Measurements from ENCODE around the gene ADGRF4.

ADGRF4 gene, protein sequence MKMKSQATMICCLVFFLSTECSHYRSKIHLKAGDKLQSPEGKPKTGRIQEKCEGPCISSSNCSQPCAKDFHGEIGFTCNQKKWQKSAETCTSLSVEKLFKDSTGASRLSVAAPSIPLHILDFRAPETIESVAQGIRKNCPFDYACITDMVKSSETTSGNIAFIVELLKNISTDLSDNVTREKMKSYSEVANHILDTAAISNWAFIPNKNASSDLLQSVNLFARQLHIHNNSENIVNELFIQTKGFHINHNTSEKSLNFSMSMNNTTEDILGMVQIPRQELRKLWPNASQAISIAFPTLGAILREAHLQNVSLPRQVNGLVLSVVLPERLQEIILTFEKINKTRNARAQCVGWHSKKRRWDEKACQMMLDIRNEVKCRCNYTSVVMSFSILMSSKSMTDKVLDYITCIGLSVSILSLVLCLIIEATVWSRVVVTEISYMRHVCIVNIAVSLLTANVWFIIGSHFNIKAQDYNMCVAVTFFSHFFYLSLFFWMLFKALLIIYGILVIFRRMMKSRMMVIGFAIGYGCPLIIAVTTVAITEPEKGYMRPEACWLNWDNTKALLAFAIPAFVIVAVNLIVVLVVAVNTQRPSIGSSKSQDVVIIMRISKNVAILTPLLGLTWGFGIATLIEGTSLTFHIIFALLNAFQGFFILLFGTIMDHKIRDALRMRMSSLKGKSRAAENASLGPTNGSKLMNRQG

GRCh38 chr6:47698342-47698787 lies at the start of gene ADGRF4:
ADGRF4 (plus strand) TSS chr6:47698580; CDS start chr6:47707246, 8,666 bp downstream.
- no peak for DNase-seq (ENCODE audit: low spot score)

DNA sequence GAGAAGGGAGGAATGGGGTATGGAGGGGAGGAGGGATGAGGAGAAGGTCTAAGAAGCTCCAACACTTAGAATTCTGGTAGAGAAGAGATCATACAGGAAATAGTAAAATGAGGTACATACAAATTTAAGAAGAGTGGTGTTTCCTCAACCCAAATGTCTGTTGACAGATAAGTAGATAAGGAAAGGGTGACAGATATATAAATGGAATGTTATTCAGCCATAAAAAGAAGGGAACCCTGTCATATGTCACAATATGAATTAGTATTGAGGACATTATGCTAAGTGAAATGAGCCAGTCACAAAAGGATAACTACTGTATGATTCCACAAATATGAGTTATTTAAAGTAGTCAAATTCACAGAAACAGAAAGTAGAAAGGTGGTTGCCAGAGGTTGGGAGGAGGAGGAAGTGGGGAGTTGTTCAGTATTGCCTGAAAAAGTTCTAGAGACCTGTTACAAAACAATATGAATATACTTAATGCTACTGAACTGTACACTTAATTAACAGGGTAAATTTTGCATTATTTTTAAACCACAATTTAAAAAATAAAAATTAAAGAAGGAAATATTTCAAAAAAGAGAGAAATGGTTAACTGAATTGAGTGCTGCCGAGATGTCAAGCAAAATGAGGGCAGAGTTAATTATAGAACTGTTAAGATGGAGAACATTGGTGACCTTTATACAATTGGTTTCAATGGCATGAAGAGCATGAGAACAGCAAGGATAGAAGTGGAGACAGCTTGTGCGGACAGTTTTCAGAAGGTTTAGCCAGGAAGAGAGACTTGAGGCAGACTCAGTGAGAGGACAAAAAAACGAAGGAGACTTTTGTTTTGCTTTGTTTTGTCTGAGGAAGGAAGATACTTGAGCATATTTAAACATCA lies 47.6 kb upstream of the ADGRF4 start:
- no peak for DNase-seq (ENCODE audit: low spot score)

GRCh38 chr6:47651505-47651944 lies 46.9 kb upstream of the ADGRF4 start:
- no peak for DNase-seq (ENCODE audit: low spot score)

GRCh38 chr6:47653706-47654105 lies 44.7 kb upstream of the ADGRF4 start:
- DNase-seq (ENCODE audit: low spot score), result no peak

GRCh38 chr6:47654255-47654654 lies 44.1 kb upstream of the ADGRF4 start:
- no peak for DNase-seq (ENCODE audit: low spot score)

GRCh38 chr6:47655719-47656595 lies 42.4 kb upstream of the ADGRF4 start:
- DNase-seq (ENCODE audit: low spot score), result no peak

DNA sequence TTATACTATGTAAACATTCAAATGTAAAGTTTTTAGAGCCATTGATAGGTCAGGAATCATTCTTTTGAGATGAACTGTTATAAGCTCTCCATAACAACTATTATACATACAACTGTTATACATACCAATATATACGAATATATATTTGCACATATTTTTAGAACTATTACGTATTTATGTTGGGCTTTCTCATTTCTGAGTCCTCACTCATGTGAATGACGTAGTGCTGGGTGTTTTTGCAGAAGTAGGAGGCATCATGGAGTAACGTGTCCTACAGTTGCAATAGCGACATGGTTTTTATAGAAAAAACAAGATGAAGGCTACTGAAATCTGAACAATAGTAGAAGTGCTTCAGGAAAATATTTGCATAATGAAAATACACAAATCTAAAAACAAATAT lies 36.4 kb upstream of the ADGRF4 start:
- DNase-seq (ENCODE audit: low spot score), result no peak

DNA sequence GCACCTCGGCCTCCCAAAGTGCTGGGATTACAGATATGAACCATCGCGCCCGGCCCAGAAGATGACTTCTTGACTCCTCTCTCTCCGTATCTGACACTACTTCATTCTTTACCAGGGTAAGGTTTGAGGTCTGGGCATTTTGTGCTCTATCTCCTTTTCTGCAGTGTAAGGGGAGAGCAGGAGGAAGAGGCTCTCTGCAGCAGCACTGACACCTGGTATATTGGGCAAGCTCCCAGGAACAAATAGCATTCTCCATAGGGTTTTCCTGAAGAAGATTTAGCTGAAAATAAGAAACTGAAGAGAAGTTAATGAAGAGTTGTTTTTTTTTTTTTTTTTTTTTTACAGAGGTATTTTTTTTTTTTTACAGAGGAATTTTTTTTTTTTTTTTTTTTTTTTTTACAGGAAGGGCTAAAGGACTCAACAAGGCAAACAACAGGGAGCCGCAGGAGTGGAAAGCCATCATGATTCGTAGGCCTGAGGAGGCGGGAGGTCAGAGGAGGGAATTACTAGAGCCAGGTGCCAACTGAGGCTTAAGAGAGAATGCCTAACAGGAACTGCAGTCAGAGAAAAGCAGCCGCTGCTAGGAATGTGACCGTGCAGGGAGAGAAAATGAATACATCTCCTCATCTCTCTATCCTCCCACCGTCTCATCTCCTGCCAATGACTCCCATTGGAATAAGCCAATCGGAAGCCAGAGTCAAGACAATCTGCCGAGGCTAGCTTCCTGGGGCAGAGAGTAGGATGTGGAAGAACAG lies 34.7 kb upstream of the ADGRF4 start:
- DNase-seq (ENCODE audit: low spot score), result no peak

DNA sequence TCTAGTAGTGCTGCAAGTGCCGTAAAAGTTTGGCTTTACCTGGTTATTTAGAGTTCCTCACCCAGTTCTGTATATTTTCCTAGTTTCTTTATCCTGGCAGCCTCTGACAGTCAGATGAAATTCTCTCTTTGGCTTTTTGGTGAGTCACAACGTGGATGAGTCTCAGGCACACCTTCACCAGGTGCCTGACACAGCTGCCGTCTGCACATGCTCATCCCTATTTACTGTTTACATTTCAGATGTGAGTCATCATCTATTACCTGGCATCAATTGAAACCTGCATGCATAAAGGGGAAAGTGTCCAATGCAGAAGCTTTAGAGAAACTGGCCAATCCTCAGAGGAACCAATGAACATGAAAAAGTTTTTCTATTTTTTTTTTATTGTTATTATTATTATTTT lies 33.3 kb upstream of the ADGRF4 start:
- no peak for DNase-seq (ENCODE audit: low spot score)

GRCh38 chr6:47669684-47670513 lies 28.5 kb upstream of the ADGRF4 start:
- DNase-seq (ENCODE audit: low spot score), result no peak

DNA sequence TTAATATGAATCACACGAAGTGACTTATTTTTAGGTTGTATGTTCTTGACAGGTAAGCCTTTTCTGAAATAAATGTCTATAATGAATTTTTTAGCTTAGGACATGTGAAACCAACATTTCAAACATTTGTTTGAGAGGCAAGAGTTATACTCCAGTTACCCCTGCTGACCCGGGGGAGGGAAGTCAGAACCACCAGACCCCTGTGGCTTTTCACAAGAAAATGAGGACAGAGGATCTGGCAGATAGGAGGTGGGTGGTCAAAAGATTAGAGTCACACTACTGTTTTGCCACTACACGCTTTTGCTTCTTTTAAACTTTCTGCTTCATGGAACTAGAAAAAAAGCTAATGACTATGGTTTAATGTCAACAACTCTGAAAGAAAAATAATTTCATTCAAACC lies 27.5 kb upstream of the ADGRF4 start:
- no peak for DNase-seq (ENCODE audit: low spot score)

GRCh38 chr6:47671777-47672176 lies 26.6 kb upstream of the ADGRF4 start:
- DNase-seq (ENCODE audit: low spot score), result no peak

DNA sequence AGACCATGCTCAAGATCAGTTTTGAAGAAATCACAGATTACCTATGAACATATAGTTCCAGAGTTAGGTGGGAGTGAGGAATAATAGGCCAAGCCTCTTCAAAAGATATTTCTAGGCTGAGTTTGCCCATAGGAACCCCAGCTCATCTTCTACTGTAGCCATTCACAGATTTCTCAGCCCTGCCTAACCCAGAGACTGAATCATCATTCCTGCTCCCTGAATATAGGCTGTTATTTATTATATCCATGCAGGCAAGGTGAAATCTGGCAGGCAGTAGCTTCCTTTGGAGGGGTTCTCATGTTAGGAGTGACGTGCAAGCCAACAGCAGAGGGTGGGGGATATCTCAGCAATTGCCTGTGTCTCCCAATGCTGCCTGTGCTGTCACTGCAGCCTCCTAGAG lies 25.6 kb upstream of the ADGRF4 start:
- no peak for DNase-seq (ENCODE audit: low spot score)

DNA sequence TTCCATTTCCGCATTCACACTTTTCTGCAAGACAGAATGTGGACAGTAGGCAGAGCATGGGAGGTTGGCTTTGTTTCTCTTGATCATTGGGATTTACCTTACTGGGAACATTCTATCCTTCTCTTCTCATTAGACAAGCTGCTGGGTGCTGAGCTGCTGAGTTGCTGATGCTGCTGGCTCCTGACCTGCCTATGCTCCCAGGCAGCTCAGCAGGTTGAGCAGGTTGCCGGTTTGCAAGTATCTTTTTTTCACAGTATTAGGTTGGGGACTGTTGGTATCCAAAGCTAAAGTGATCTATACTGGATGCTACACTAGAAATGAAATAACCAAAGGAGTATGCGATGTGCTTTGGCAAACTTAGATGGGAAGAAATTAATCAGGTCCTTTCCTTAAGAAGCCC lies 23.7 kb upstream of the ADGRF4 start:
- DNase-seq (ENCODE audit: low spot score), result no peak

DNA sequence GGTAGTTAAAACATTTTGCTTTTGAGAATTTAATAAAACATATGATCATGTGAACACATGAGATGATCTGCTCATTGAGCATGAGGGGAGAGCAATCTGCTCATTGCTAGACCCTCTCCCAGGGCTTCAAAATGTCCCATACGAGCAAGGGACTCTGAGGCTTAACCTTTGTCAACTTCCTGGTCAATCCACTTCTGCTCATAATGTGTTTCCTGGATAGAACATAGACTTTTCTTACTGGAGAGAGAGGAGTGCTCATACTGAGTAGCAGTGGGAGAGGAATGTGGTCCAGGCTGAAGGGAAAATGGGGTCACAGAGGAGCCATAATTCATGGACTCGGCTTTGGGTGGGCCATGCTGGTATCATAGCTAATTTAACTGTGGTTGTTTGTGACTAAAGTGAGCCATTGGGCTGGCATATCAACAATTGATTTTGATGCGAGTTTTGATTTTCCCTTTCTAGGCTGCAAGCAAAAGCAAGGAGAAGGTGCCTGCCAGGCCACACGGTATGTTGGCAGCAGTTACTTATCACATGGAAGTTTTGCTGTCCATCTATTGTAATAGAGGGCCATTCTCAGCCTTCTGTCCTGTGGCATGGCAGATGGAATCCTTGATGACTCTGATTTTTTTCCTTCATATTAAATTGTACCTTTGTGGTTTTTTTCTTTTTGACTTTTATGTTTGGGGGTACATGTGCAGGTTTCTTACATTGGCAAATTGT lies 20.8 kb upstream of the ADGRF4 start:
- no peak for DNase-seq (ENCODE audit: low spot score)

DNA sequence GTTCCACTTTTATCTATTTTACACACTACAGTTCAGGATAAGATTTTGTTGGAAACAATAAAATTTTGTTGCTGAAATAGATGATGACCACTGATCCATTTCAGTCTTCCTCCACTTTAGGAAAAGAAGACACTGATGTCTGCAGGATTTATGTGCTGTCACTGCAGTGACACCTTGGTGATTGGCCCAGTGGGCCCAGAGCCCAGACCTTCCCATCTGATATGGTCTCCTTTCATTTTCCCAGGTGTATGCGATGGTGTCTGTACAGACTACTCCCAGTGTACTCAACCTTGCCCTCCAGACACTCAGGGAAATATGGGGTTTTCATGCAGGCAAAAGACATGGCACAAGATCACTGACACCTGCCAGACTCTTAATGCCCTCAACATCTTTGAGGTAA lies 19.6 kb upstream of the ADGRF4 start:
- no peak for DNase-seq (ENCODE audit: low spot score)

- DNase-seq (ENCODE audit: low spot score), result no peak
These were observed 19.0 kb upstream of the ADGRF4 start for GRCh38 chr6:47679322-47679906.

DNA sequence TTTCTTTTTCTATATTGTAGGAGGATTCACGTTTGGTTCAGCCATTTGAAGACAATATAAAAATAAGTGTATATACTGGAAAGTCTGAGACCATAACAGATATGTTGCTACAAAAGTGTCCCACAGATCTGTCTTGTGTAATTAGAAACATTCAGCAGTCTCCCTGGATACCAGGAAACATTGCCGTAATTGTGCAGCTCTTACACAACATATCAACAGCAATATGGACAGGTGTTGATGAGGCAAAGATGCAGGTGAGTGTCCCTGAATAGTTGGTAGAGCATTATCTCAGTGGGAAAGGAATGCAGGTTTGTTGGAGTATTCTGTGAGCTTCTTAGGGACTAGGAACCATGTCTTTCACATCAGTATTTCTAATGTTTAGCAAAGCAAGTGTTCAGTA lies 18.3 kb upstream of the ADGRF4 start:
- DNase-seq (ENCODE audit: low spot score), result no peak

- DNase-seq (ENCODE audit: low spot score), result no peak
These were observed 17.7 kb upstream of the ADGRF4 start for GRCh38 chr6:47680724-47681123.

Measured in D341Med (cell line).